MM.1S (cell line): Measurements from ENCODE around the gene TRAP1.

ENCODE experiments used
- DNase-seq: peaks from one replicate; pipeline ENCODE4 v3.0.0-alpha.2; 2015
- H2AFZ ChIP-seq: fragments of 300-600 bp; sonication (generic); 2 replicates; pipeline ENCODE4 v1.6.0; 2016; ENCODE audit warnings: antibody characterized with exemption, low read length
- H3F3A ChIP-seq: fragments of 300-600 bp; sonication (generic); 2 replicates; pipeline ENCODE4 v1.6.1; 2016; ENCODE audit warnings: mild to moderate bottlenecking, antibody characterized with exemption, low read length, moderate library complexity, mixed read lengths; ENCODE audit not compliant: insufficient read depth
- H3K27ac ChIP-seq: fragments of 300-600 bp; sonication (generic); 2 replicates; pipeline ENCODE4 v1.5.1; 2016; ENCODE audit warnings: mild to moderate bottlenecking, low read length
- H3K27me3 ChIP-seq: fragments of 300-600 bp; sonication (generic); replicated peaks from 2 replicates; pipeline ENCODE4 v1.6.0; 2016; ENCODE audit warnings: low read length; ENCODE audit not compliant: insufficient read depth
- H3K36me3 ChIP-seq: fragments of 300-600 bp; sonication (generic); replicated peaks from 2 replicates; pipeline ENCODE4 v1.6.1; 2016; ENCODE audit warnings: mild to moderate bottlenecking, low read length, mixed read lengths; ENCODE audit not compliant: insufficient read depth
- H3K4me1 ChIP-seq: fragments of 300-600 bp; sonication (generic); 2 replicates; pipeline ENCODE4 v1.6.1; 2016; ENCODE audit warnings: low read length, mixed read lengths
- H3K4me2 ChIP-seq: fragments of 300-600 bp; sonication (generic); 2 replicates; pipeline ENCODE4 v1.6.0; 2016; ENCODE audit warnings: low read depth, low read length
- H3K4me3 ChIP-seq: fragments of 300-600 bp; sonication (generic); 2 replicates; pipeline ENCODE4 v1.5.1; 2016; ENCODE audit warnings: low read length, mixed read lengths
- H3K79me2 ChIP-seq: fragments of 300-600 bp; sonication (generic); 2 replicates; pipeline ENCODE4 v1.6.1; 2016; ENCODE audit warnings: mixed run types, low read length, mixed read lengths
- H3K9ac ChIP-seq: fragments of 300-600 bp; sonication (generic); 2 replicates; pipeline ENCODE4 v1.6.1; 2016; ENCODE audit warnings: low read length, mixed read lengths
- H3K9me2 ChIP-seq: fragments of 300-600 bp; sonication (generic); replicated peaks from 2 replicates; pipeline ENCODE4 v1.6.1; 2016; ENCODE audit warnings: mild to moderate bottlenecking, low read length, mixed read lengths; ENCODE audit not compliant: insufficient read depth
- H3K9me3 ChIP-seq: fragments of 300-600 bp; sonication (generic); replicated peaks from 2 replicates; pipeline ENCODE4 v1.6.1; 2016; ENCODE audit warnings: mild to moderate bottlenecking, low read length, mixed read lengths; ENCODE audit not compliant: insufficient read depth
- H4K20me1 ChIP-seq: fragments of 300-600 bp; sonication (generic); 2 replicates; pipeline ENCODE4 v1.6.1; 2016; ENCODE audit warnings: mild to moderate bottlenecking, low read length, moderate library complexity, mixed read lengths; ENCODE audit not compliant: insufficient read depth
- EZH2 ChIP-seq: fragments of 300-600 bp; sonication (generic); optimal IDR thresholded peaks from 2 replicates; pipeline ENCODE3; 2017; ENCODE audit warnings: low read depth, mild to moderate bottlenecking, antibody characterized with exemption, low read length, mixed read lengths
- EZH2phosphoT487 ChIP-seq: fragments of 300-600 bp; sonication (generic); IDR thresholded peaks from 2 replicates; pipeline ENCODE4 v1.6.1; 2018; ENCODE audit warnings: antibody characterized with exemption, low read length
- TF ChIP-seq, protein P1 (sequence below): fragments of 300-600 bp; sonication (generic); IDR thresholded peaks from 2 replicates; pipeline ENCODE4 v1.5.1; 2016; ENCODE audit warnings: antibody characterized with exemption, low read length, mixed read lengths

The TRAP1 gene

DNA sequence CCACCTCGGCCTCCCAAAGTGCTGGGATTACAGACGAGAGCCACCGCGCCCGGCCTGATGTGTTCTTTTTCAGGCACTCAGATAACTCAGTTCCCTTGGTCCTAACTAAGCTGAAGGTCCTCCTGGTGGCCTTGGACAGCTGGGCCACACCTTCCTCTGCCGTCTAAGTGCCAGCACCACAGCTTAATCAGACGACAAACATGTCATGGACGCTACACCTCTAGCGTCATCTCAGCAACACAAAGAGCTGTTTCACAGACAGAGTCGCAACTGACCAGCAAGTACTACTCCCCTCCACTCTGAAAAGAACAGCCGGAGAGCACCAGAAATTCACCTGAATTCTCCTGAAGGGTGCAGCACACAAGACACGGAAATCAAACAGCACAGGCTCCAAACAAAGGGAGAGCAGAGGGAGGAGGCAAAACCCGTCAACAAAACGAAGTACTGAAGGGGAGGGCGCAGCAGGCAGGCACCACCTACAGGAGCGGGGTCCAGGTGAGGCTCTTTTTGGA is 4.4 kb downstream of the TRAP1 start:
- Histone ChIP-seq H3K27ac (no peak overlapping the region), H3K79me2 (peaks cover 80% of the 10 kb centered on the region)

DNA sequence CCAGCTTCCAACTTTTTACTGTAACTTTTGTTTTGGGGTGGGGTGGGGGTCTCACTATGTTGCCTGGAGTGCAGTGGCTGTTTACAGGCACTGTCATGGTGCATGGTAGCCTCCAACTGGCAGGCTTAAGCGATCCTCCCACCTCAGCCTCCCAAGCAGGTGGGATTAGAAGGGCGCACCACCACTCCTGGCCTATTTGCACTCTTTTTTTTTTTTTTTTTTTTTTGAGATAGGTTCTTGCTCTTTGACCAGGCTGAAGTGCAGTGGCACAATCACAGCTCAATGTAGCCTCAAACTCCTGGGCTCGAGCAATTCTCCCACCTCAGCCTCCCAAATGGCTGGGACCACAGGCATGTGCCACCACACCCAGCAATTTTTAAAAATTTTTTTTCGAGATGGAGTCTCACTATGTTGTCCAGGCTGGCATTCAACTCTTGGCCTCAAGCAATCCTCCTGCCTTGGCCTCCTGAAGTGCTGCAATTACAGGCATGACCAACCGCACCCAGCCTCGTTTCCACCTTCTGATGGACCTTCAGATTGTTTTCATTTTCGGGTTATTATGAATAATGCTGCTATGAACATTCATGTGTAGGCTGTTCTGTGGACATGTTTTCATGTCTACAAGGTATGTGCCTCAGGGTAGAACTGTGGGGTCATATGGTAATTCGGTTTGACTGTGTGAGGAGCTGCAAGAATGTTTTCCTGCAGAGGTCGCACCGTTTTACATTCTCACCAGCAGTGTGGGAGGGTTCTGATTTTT is 10.9 kb downstream of the TRAP1 start:
- no peaks in the 10 kb centered on the region for H4K20me1 ChIP-seq
- H3K4me2 ChIP-seq, result no peak overlapping the region
- no peak for DNase-seq
- H3K27ac ChIP-seq, result no peak overlapping the region
- no peak for TF ChIP-seq EZH2phosphoT487
- TF ChIP-seq EZH2, result no peak
- TF ChIP-seq, protein P1, sequence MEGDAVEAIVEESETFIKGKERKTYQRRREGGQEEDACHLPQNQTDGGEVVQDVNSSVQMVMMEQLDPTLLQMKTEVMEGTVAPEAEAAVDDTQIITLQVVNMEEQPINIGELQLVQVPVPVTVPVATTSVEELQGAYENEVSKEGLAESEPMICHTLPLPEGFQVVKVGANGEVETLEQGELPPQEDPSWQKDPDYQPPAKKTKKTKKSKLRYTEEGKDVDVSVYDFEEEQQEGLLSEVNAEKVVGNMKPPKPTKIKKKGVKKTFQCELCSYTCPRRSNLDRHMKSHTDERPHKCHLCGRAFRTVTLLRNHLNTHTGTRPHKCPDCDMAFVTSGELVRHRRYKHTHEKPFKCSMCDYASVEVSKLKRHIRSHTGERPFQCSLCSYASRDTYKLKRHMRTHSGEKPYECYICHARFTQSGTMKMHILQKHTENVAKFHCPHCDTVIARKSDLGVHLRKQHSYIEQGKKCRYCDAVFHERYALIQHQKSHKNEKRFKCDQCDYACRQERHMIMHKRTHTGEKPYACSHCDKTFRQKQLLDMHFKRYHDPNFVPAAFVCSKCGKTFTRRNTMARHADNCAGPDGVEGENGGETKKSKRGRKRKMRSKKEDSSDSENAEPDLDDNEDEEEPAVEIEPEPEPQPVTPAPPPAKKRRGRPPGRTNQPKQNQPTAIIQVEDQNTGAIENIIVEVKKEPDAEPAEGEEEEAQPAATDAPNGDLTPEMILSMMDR, result no peak
- H3K9me2 ChIP-seq, result no peaks in the 10 kb centered on the region
- no peaks in the 10 kb centered on the region for H3K27me3 ChIP-seq
- no peaks in the 10 kb centered on the region for H3K4me1 ChIP-seq
- H3K9ac ChIP-seq, result no peak overlapping the region
- H3K4me3 ChIP-seq, result no peak overlapping the region
- H3K9me3 ChIP-seq, result no peaks in the 10 kb centered on the region
- H3K36me3 ChIP-seq, result no peaks in the 10 kb centered on the region
- peaks cover 47% of the 10 kb centered on the region for H3K79me2 ChIP-seq
- H3F3A ChIP-seq, result no peaks in the 10 kb centered on the region
- no peak overlapping the region for H2AFZ ChIP-seq

More for the DNA sequence above, 4.4 kb downstream of the TRAP1 start:
- Histone ChIP-seq H3K9me3 (no peaks in the 10 kb centered on the region), H4K20me1 (no peaks in the 10 kb centered on the region), H3K4me1 (peaks cover 4% of the 10 kb centered on the region; the same call in 1 of the 2 replicates), H3K27me3 (no peaks in the 10 kb centered on the region), H3K9ac (no peak overlapping the region), H3K4me2 (no peak overlapping the region), H2AFZ (no peak overlapping the region), H3F3A (no peaks in the 10 kb centered on the region), H3K9me2 (no peaks in the 10 kb centered on the region), H3K4me3 (no peak overlapping the region), H3K36me3 (no peaks in the 10 kb centered on the region)
- TF ChIP-seq EZH2, result no peak
- TF ChIP-seq, protein P1, result no peak
- TF ChIP-seq EZH2phosphoT487, result no peak
- no peak for DNase-seq

DNA sequence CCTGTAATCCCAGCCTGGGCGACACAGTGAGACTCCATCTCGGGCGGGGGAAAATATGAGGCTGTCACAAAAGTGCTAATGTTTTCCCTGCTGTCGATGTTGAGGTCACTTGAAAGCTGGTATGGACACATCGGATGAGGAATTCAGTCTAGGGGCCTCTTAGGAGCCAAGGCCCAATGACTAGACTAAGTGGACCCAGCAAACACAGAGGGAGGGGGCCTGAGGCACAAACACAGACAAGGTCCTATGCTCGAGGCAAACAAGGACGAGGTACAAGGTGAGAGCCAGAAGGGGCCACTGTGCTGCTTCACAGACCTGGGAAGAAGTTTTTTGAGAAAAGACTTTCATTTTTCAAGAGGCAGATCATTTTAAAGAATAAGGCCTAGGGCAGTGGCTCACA is 15.2 kb downstream of the TRAP1 start:
- Histone ChIP-seq H3K9me3 (no peaks in the 10 kb centered on the region), H4K20me1 (no peaks in the 10 kb centered on the region), H3K36me3 (no peaks in the 10 kb centered on the region), H3K4me1 (no peaks in the 10 kb centered on the region), H3F3A (no peaks in the 10 kb centered on the region), H3K4me3 (no peak overlapping the region), H3K27me3 (no peaks in the 10 kb centered on the region), H3K4me2 (no peak overlapping the region), H3K9ac (no peak overlapping the region), H3K9me2 (no peaks in the 10 kb centered on the region), H3K79me2 (peaks cover 35% of the 10 kb centered on the region), H2AFZ (no peak overlapping the region), H3K27ac (no peak overlapping the region)
- TF ChIP-seq EZH2 (no peak), EZH2phosphoT487 (no peak)
- TF ChIP-seq, protein P1, result no peak
- DNase-seq, result no peak
